GM23248 (cell line): ENCODE results near the gene JMJD1C.

ENCODE experiments used
- EZH2 ChIP-seq: fragments of 200-600 bp; sonication (generic); IDR thresholded peaks from 2 replicates; pipeline ENCODE4 v1.6.1; 2018; ENCODE audit warnings: antibody characterized with exemption, mild to moderate bottlenecking; ENCODE audit not compliant: insufficient read depth, poor library complexity, severe bottlenecking
- EZH2phosphoT487 ChIP-seq: fragments of 200-600 bp; sonication (generic); IDR thresholded peaks from 2 replicates; pipeline ENCODE4 v1.6.1; 2018; ENCODE audit warnings: antibody characterized with exemption, moderate library complexity, mild to moderate bottlenecking, low read depth; ENCODE audit not compliant: insufficient read depth

GRCh38 chr10:63236113-63236935 is 229.5 kb downstream of the JMJD1C start:
- no peak for TF ChIP-seq EZH2
- no peak for TF ChIP-seq EZH2phosphoT487
